Measurements from ENCODE around the gene KRTAP12-3.
"Not testable (repeated sequence)": the region's sequence is repeated elsewhere in the genome, so short reads cannot be mapped to it uniquely, and the experiment has no call there.

KRTAP12-3 gene

DNA sequence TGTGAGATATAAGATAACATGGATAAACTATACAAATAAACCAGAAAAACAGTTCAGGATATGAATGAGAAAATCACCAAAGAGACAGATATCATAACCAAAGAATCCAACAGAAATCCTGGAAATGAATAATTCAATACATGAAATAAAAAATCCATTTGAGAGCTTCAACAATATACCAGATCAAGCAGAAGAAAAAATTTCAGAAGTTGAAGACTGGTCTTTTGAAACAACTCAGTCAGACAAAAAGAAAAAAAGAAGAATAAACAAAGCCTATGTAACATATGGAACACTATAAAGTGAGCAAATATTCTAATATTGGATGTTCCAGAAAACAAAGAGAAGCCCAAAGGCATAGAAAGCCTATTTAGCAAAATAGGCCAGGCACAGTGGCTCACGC lies 14.2 kb downstream of the KRTAP12-3 start:
- H3K9me3 Mint-ChIP-seq: peaks cover 48% of the 10 kb centered on the region
- H3K4me1 Mint-ChIP-seq (ENCODE audit: low read depth): no peaks in the 10 kb centered on the region
- H3K36me3 Mint-ChIP-seq (ENCODE audit: low read depth): no peaks in the 10 kb centered on the region
- no peak overlapping the region for H3K4me3 Mint-ChIP-seq
- intact Hi-C loops (cut with micrococcal nuclease): no loop called here
- no peak overlapping the region for H3K27ac Mint-ChIP-seq
- peaks cover 17% of the 10 kb centered on the region for H3K27me3 Mint-ChIP-seq

DNA sequence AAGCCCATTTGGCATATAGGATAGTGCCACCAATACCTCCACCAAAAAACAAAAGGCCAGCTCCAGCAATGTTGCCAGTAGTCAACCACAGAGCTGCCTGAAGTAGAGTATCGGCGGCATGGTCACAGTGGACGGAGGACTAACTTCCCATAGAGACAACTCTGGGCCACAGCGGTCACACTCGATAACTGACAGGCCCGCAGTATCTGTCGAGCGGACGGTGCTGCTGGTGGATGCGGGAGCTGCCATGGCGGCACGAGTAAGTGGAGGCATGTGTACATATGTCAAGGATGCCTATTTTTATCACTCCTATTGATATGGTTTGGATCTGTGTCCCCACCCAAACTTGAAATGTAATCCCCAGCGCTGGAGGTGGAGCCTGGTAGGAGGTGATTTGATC lies 20.1 kb downstream of the KRTAP12-3 start:
- no peaks in the 10 kb centered on the region for H3K4me1 Mint-ChIP-seq (ENCODE audit: low read depth)
- intact Hi-C loops (cut with micrococcal nuclease): no loop called here
- H3K36me3 Mint-ChIP-seq (ENCODE audit: low read depth): no peaks in the 10 kb centered on the region
- H3K27me3 Mint-ChIP-seq: peaks cover 18% of the 10 kb centered on the region
- H3K4me3 Mint-ChIP-seq: no peak overlapping the region
- no peak overlapping the region for H3K27ac Mint-ChIP-seq
- H3K9me3 Mint-ChIP-seq: peaks cover 14% of the 10 kb centered on the region

DNA sequence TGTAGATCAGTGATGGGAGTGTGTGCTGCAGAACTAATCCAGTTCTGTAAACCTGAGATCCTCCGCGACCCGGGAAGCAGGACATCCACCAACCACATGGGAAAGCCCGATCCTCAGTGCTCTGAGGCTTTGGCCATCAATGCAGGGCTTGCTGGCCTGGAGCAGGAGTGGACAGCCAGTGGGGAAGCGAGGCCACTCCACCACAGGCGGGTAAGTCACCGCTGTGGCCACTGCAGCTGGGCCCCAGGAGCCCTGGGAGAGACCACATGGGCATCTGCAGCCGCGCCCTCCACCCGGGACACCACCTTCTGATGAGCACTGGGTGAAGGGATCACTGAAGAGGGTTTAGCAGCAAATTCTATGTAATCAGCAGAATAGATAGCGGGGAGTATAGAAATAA lies 23.4 kb downstream of the KRTAP12-3 start:
- intact Hi-C loops (cut with micrococcal nuclease): no loop called here
- Mint-ChIP-seq H3K36me3 (ENCODE audit: low read depth) (no peaks in the 10 kb centered on the region), H3K9me3 (no peaks in the 10 kb centered on the region), H3K4me3 (no peak overlapping the region), H3K4me1 (ENCODE audit: low read depth) (no peaks in the 10 kb centered on the region), H3K27ac (no peak overlapping the region), H3K27me3 (peaks cover 15% of the 10 kb centered on the region)

DNA sequence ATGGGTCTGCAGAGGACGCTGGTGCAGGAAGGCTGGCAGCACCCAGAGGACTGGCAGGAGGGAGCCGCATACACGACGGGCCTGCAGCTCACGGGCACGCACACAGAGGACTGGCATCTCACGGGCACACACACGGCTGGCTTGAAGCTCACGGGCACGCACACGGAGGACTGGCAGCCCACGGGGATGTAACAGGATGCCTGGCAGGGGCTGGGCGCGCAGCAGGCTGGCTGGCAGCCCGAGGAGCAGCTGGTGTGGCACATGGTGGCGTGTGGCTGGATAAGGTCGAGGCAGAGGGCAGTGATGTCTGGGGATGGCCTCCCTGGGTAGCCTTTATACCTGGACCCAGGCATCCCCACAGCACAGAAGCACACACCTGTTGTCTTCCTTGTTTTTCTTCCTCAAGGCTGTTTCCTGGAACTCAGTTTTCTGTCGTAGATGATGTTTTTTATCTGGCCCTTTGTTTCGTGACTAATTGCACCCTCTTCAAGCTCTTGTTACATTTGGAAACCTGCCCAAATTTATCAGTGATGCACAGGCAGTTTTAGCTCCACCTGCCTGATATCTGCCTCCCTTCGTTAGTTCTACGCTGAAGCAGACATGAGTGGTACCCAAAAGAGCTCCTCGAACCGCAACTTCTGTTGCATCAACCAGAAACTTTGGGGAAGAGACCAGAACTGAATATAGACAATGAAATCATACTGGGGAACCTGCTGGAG lies 24.3 kb downstream of the KRTAP12-3 start, which contains the start of gene KRTAP12-1:
KRTAP12-1 (minus strand) TSS at position 303 of the 719 bp plus-strand sequence; CDS start at position 263, 40 bp downstream.
- H3K4me1 Mint-ChIP-seq (ENCODE audit: low read depth): no peaks in the 10 kb centered on the region
- no peaks in the 10 kb centered on the region for H3K36me3 Mint-ChIP-seq (ENCODE audit: low read depth)
- no peak within 1 kb of the TSS for H3K27ac Mint-ChIP-seq
- no peak within 1 kb of the TSS for H3K4me3 Mint-ChIP-seq
- H3K9me3 Mint-ChIP-seq: no peaks in the 10 kb centered on the region
- intact Hi-C loops (cut with micrococcal nuclease): no loop called here
- H3K27me3 Mint-ChIP-seq: peaks cover 18% of the 10 kb centered on the region

DNA sequence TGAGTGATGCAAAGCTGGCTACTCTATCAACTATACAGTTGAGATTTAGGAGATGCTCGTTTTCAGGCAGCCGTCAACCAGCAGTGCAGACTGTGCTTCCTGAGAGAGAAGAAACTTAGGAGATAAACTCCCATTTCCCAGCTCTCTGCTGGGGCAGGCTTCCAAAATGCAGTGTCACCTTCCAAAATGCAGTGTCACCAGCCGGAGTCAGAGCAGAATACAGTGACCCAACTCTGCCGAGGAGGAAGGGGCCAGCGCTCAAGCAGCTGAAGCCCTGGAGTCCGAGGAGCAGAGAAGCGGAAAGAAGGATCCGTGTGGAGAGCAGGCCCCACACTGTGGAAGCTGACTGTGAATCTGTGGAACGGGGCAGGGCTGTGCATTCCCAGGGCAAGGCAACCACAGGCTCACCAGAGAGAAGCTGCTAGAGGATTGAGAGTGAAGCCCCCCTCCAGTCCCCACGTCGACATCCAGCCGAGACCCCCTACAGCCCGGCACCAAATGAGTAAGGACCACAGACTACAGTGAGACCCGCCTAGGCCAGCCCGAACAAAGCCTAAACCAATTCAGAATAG lies 24.9 kb downstream of the KRTAP12-3 start:
- H3K4me3 Mint-ChIP-seq: no peak overlapping the region
- H3K27me3 Mint-ChIP-seq: peaks cover 22% of the 10 kb centered on the region
- H3K9me3 Mint-ChIP-seq: no peaks in the 10 kb centered on the region
- H3K4me1 Mint-ChIP-seq (ENCODE audit: low read depth): no peaks in the 10 kb centered on the region
- no peaks in the 10 kb centered on the region for H3K36me3 Mint-ChIP-seq (ENCODE audit: low read depth)
- intact Hi-C loops (cut with micrococcal nuclease): no loop called here
- no peak overlapping the region for H3K27ac Mint-ChIP-seq

DNA sequence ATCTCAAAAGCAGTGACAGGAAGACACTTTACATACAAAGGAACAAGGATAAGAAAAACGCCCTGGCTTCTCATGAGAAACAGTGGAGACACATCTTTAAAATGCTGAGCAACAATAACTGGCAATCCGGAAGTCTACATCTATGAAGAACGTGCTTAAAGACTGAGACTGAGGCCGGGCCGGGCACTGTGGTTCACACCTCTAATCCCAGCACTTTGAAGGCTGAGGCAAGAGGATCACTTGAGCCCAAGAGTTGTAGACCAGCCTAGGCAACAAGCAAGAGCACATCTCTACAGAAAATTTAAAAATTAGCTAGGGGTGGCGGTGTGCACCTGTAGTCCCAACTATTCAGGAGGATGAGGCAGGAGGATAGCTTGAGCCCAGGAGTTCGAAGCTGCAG lies 26.3 kb downstream of the KRTAP12-3 start:
- no peaks in the 10 kb centered on the region for H3K4me1 Mint-ChIP-seq (ENCODE audit: low read depth)
- intact Hi-C loops (cut with micrococcal nuclease): no loop called here
- H3K27me3 Mint-ChIP-seq: peaks cover 24% of the 10 kb centered on the region
- no peaks in the 10 kb centered on the region for H3K36me3 Mint-ChIP-seq (ENCODE audit: low read depth)
- H3K9me3 Mint-ChIP-seq: no peaks in the 10 kb centered on the region
- H3K4me3 Mint-ChIP-seq: no peak overlapping the region
- H3K27ac Mint-ChIP-seq: no peak overlapping the region

DNA sequence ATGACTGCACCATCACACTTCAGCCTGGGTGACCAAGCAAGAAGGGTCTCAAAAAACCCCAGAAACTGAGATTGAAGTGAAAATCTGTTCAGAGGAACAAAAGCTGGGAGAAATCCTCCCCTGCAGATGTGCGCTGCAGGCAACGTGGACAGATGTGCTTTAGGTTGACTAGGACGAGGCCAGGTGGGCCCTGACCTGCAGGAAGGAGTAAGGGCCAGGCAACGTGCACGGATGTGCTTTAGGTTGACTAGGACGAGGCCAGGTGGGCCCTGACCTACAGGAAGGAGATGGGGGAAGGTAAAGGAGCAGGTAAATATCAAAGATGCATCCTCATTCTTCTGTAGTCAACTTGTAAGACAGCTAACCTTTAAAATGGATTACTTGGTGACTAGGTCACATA lies 26.8 kb downstream of the KRTAP12-3 start:
- Mint-ChIP-seq H3K9me3 (no peaks in the 10 kb centered on the region), H3K36me3 (ENCODE audit: low read depth) (no peaks in the 10 kb centered on the region), H3K27me3 (peaks cover 24% of the 10 kb centered on the region), H3K4me3 (no peak overlapping the region), H3K27ac (no peak overlapping the region), H3K4me1 (ENCODE audit: low read depth) (no peaks in the 10 kb centered on the region)
- intact Hi-C loops (cut with micrococcal nuclease): no loop called here

DNA sequence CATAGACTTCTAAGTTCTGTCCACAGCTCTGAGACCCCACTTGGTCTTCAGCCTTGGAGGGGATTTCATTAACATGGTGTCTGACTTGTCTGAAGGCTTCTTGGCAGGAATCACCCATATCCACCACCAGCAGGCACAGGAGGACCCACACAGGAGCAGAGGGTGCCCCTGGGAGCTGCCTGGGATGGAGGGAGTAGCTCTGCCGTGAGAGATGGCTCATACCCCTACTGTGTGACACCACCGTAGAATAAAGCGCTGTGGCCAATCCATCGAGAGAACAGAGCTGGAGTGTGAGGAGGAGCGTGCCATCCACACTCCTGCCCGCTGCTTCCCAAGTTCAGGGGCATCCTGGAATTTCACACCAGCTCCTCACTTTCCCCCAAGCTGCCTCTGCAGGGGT lies 27.3 kb downstream of the KRTAP12-3 start:
- peaks cover 23% of the 10 kb centered on the region for H3K27me3 Mint-ChIP-seq

DNA sequence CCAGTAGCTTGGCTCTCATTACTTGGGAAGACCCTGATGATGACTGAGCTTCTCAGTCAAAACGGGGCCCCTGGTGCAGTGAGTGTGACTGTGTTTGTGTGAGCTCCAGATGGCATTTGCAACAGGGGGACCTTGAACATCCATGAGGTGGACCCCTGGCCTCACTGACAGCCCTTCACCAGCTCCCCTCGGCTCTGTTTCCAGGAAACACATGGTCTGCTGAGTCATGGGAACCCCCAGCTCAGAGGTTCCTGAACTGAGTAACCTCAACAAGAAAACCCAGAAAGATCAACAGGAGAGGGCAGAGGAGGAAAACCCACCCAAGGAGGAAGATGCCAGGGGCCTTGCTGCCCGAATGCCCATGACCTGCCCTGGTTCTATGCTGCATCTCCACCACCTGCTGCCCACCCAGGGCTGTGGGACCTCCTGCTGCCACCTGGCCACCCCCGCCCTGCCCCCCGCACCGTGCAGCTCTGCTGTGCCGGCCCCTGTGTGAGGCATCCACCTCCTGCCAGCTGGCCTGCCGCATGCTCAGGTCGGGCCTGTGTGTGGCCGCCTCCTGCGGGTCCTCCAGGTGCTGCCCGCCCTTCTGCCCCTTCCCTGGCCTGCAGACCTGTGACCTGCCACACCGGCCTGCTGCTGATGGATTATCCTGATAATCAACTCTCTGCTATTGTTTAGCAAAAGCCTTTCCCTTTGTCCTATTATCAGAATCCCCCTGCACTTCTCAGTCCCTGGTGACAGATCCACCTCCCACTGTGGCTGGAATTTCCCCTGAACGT lies 28.5 kb downstream of the KRTAP12-3 start:
- H3K4me1 Mint-ChIP-seq (ENCODE audit: low read depth): no peaks in the 10 kb centered on the region
- H3K36me3 Mint-ChIP-seq (ENCODE audit: low read depth): no peaks in the 10 kb centered on the region
- no peak overlapping the region for H3K4me3 Mint-ChIP-seq
- no peaks in the 10 kb centered on the region for H3K9me3 Mint-ChIP-seq
- no peak overlapping the region for H3K27ac Mint-ChIP-seq
- intact Hi-C loops (cut with micrococcal nuclease): no loop called here
- peaks cover 27% of the 10 kb centered on the region for H3K27me3 Mint-ChIP-seq

More for the DNA sequence above, 27.3 kb downstream of the KRTAP12-3 start:
- H3K9me3 Mint-ChIP-seq; H3K4me3 Mint-ChIP-seq; H3K4me1 Mint-ChIP-seq (ENCODE audit: low read depth); H3K36me3 Mint-ChIP-seq (ENCODE audit: low read depth); H3K27ac Mint-ChIP-seq; intact Hi-C loops (cut with micrococcal nuclease): not testable (repeated sequence)

DNA sequence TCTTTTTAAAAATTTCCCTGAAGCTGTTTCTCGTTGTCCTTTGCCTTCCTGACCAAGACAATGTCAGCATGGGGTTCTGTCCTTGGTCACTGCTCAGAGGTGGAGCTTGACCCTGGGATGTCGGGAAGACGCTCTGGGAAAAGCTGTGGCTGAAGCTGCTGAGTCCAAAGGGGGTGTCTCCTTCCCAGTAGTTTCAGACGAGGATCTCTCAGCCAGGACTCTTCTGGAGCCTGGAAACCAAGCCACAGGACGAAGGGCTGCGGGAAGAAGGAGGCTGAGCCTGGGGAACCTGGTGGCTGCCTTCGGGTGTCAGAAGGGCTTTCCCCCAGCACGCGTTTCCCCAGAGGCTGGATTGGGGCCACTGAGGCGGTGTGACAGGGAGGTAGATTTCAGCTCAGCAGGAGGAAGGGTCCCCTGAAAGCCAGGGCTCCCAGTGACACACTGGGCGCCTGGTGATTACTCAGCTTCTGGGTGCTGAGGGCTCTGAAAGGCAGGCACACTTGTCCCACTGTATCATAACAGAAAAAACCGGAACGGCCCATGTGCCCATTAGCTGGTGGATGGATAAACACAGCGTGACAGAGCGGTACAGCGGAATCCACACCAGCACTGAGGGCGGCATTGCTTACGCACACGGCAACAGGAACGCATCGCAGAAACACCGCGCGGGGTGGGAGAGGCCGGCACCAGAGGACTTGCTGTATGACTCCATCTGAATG lies 29.3 kb downstream of the KRTAP12-3 start:
- Mint-ChIP-seq H3K27me3 (peaks cover 23% of the 10 kb centered on the region), H3K27ac (no peak overlapping the region)
- intact Hi-C loops (cut with micrococcal nuclease): no loop called here

DNA sequence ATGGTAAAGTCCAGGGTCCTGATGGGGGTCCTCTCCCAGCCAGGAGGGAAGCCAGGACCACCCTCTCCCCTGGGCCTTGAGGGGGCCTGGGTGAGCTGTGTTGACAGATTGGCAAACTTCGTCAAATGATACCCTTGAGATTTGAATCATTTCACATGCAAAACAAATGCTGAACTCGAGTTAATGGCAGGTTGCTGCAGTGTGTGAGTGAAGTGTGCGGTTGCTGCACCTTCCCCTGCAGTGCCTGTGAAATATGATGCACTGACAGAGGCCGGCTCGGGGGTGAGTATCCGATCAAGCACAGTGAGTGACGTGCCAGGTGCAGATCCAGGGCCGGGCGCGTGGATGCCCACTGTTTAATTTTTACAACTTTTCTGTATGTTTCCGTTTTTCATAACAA lies 29.9 kb downstream of the KRTAP12-3 start:
- Mint-ChIP-seq H3K27me3 (peaks cover 22% of the 10 kb centered on the region), H3K9me3 (peaks cover 3% of the 10 kb centered on the region), H3K36me3 (ENCODE audit: low read depth) (no peaks in the 10 kb centered on the region), H3K27ac (no peak overlapping the region), H3K4me1 (ENCODE audit: low read depth) (no peaks in the 10 kb centered on the region), H3K4me3 (no peak overlapping the region)
- intact Hi-C loops (cut with micrococcal nuclease): no loop called here

More for the DNA sequence above, 29.3 kb downstream of the KRTAP12-3 start:
- H3K4me1 Mint-ChIP-seq (ENCODE audit: low read depth): no peaks in the 10 kb centered on the region
- no peaks in the 10 kb centered on the region for H3K36me3 Mint-ChIP-seq (ENCODE audit: low read depth)
- H3K9me3 Mint-ChIP-seq: no peaks in the 10 kb centered on the region
- H3K4me3 Mint-ChIP-seq: no peak overlapping the region

DNA sequence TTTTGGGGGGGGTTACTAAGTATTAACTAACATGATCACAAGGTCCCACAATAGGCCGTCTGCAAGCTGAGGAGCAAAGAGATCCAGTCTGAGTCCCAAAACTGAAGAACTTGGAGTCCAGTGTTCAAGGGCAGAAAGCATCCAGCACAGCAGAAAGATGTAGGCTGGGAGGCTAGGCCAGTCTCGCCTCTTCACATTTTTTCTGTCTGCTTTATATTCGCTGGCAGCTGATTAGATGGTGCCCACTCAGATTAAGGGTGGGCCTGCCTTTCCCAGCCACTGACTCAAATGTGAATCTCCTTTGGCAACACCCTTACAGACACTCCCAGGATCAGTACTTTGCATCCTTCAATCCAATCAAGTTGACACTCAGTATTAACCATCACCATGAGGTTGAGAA lies 32.0 kb downstream of the KRTAP12-3 start:
- H3K4me1 Mint-ChIP-seq (ENCODE audit: low read depth); H3K4me3 Mint-ChIP-seq; intact Hi-C loops (cut with micrococcal nuclease); H3K36me3 Mint-ChIP-seq (ENCODE audit: low read depth); H3K27ac Mint-ChIP-seq: not testable (repeated sequence)
- H3K9me3 Mint-ChIP-seq: peaks cover 18% of the 10 kb centered on the region
- peaks cover 25% of the 10 kb centered on the region for H3K27me3 Mint-ChIP-seq

DNA sequence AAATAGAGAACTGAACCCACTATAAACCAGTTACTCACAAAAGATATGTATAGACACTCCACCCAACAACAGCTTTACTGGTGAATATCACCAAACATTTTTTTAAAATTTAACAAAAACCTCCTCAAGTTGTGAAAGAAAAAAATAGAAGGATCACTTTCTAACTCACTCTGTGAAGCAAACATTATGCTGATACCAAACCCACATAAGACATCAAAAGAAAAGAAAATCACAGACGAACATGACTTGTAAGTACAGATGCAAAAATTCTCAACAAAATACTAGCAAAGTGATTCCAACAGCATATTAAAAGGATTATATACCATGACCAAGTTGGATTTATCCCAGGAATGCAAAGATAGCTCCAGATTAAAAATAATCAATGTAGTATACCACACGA lies 34.0 kb downstream of the KRTAP12-3 start:
- no peaks in the 10 kb centered on the region for H3K4me1 Mint-ChIP-seq (ENCODE audit: low read depth)
- H3K4me3 Mint-ChIP-seq: no peak overlapping the region
- intact Hi-C loops (cut with micrococcal nuclease): no loop called here
- no peak overlapping the region for H3K27ac Mint-ChIP-seq
- peaks cover 37% of the 10 kb centered on the region for H3K27me3 Mint-ChIP-seq
- H3K36me3 Mint-ChIP-seq (ENCODE audit: low read depth): no peaks in the 10 kb centered on the region
- peaks cover 18% of the 10 kb centered on the region for H3K9me3 Mint-ChIP-seq
